H9 (cell line): Measurements from ENCODE around the gene PDLIM7. TPM values are rescaled to one million over a fixed set of nuclear protein-coding genes. Genes with fewer than 3 reads are reported as not detected.

Experiments
- DNase-seq: peaks from one replicate; pipeline ENCODE4 v3.0.0-alpha.2; 2017
- H2AFZ ChIP-seq: one replicate; pipeline ENCODE4 v1.6.1; 2013; ENCODE audit warnings: mild to moderate bottlenecking, low read length, control low read depth, moderate library complexity
- H2AK5ac ChIP-seq: 2 replicates; pipeline ENCODE4 v1.6.1; 2013; ENCODE audit warnings: low read length, control low read depth, mixed read lengths; ENCODE audit not compliant: insufficient read length
- H2BK120ac ChIP-seq: one replicate; pipeline ENCODE4 v1.6.1; 2013; ENCODE audit warnings: low read depth, mild to moderate bottlenecking, low read length, control low read depth, inconsistent platforms; ENCODE audit not compliant: poor library complexity, severe bottlenecking
- H2BK12ac ChIP-seq: 2 replicates; pipeline ENCODE4 v1.6.1; 2013; ENCODE audit warnings: low read length, control low read depth, mixed read lengths, low read depth; ENCODE audit not compliant: insufficient read length
- H2BK15ac ChIP-seq: 2 replicates; pipeline ENCODE4 v1.6.1; 2013; ENCODE audit warnings: low read depth, low read length, control low read depth
- H2BK20ac ChIP-seq: one replicate; pipeline ENCODE4 v1.6.1; 2013; ENCODE audit warnings: low read depth, mild to moderate bottlenecking, low read length, control low read depth, inconsistent platforms; ENCODE audit not compliant: poor library complexity, severe bottlenecking
- H2BK5ac ChIP-seq: 2 replicates; pipeline ENCODE4 v1.6.1; 2013; ENCODE audit warnings: low read length, control low read depth, mixed read lengths; ENCODE audit not compliant: insufficient read length
- H3K14ac ChIP-seq: 2 replicates; pipeline ENCODE4 v1.6.1; 2013; ENCODE audit warnings: low read length, control low read depth; ENCODE audit not compliant: insufficient read depth
- H3K18ac ChIP-seq: 2 replicates; pipeline ENCODE4 v1.6.1; 2013; ENCODE audit warnings: low read depth, mild to moderate bottlenecking, mixed read lengths, low read length, control low read depth; ENCODE audit not compliant: insufficient read length
- H3K23ac ChIP-seq: 2 replicates; pipeline ENCODE4 v1.6.1; 2013; ENCODE audit warnings: low read length, control low read depth, mixed read lengths, low read depth; ENCODE audit not compliant: insufficient read length
- H3K23me2 ChIP-seq: 2 replicates; pipeline ENCODE4 v1.6.1; 2013; ENCODE audit warnings: low read depth, mild to moderate bottlenecking, mixed read lengths, low read length, control low read depth; ENCODE audit not compliant: insufficient read length, poor library complexity, severe bottlenecking
- H3K27ac ChIP-seq: 2 replicates; pipeline ENCODE4 v1.5.1; 2013; ENCODE audit warnings: low read length, control low read depth, mixed read lengths, low read depth; ENCODE audit not compliant: insufficient read length
- H3K27me3 ChIP-seq: 2 replicates; pipeline ENCODE4 v1.6.1; 2013; ENCODE audit warnings: low read length, control low read depth, inconsistent platforms; ENCODE audit not compliant: insufficient read depth
- H3K4ac ChIP-seq: 2 replicates; pipeline ENCODE4 v1.6.1; 2013; ENCODE audit warnings: low read depth, mild to moderate bottlenecking, control low read depth, inconsistent platforms, low read length, moderate library complexity
- H3K4me1 ChIP-seq: 2 replicates; pipeline ENCODE4 v1.6.1; 2013; ENCODE audit warnings: low read length, control low read depth, inconsistent platforms; ENCODE audit not compliant: insufficient read depth
- H3K4me2 ChIP-seq: 2 replicates; pipeline ENCODE4 v1.6.1; 2013; ENCODE audit warnings: low read length, control low read depth, mixed read lengths; ENCODE audit not compliant: insufficient read length, insufficient read depth
- H3K56ac ChIP-seq: 2 replicates; pipeline ENCODE4 v1.6.1; 2013; ENCODE audit warnings: low read depth, mild to moderate bottlenecking, mixed read lengths, low read length, control low read depth; ENCODE audit not compliant: insufficient read length
- H3K79me1 ChIP-seq: 2 replicates; pipeline ENCODE4 v1.6.1; 2013; ENCODE audit warnings: low read depth, mild to moderate bottlenecking, moderate library complexity, low read length, control low read depth, inconsistent platforms; ENCODE audit not compliant: insufficient read depth, poor library complexity, severe bottlenecking
- H3K79me2 ChIP-seq: 2 replicates; pipeline ENCODE4 v1.6.1; 2013; ENCODE audit warnings: low read length, control low read depth, inconsistent platforms; ENCODE audit not compliant: insufficient read depth
- H3K9ac ChIP-seq: 2 replicates; pipeline ENCODE4 v1.6.1; 2013; ENCODE audit warnings: low read length, control low read depth, mixed read lengths; ENCODE audit not compliant: insufficient read length; ENCODE audit errors: extremely low read depth
- H3K9me3 ChIP-seq: one replicate; pipeline ENCODE4 v1.6.1; 2013; ENCODE audit warnings: low read depth, low read length, inconsistent platforms; ENCODE audit not compliant: control insufficient read depth
- H3T11ph ChIP-seq: one replicate; pipeline ENCODE4 v1.6.1; 2013; ENCODE audit warnings: mild to moderate bottlenecking, low read length, control low read depth, inconsistent platforms
- H4K20me1 ChIP-seq: one replicate; pipeline ENCODE4 v1.6.1; 2013; ENCODE audit not compliant: control insufficient read depth, insufficient read length, insufficient read depth
- H4K5ac ChIP-seq: 2 replicates; pipeline ENCODE4 v1.6.1; 2013; ENCODE audit warnings: low read depth, mild to moderate bottlenecking, mixed read lengths, low read length, control low read depth; ENCODE audit not compliant: insufficient read length
- H4K8ac ChIP-seq: replicated peaks from 2 replicates; pipeline ENCODE4 v1.6.1; 2013; ENCODE audit warnings: low read length, control low read depth, mixed read lengths, low read depth; ENCODE audit not compliant: insufficient read length
- H4K91ac ChIP-seq: 2 replicates; pipeline ENCODE4 v1.6.1; 2013; ENCODE audit warnings: low read depth, mild to moderate bottlenecking, moderate library complexity, mixed read lengths, low read length, control low read depth; ENCODE audit not compliant: insufficient read length
- H3K27ac Mint-ChIP-seq, 3 experiments: 2 replicates in 2 of 3; 3 replicates in 1 of 3; pipeline ENCODE4 v1.8.0; 2020 to 2021; ENCODE audit warnings: mixed read lengths in 3 of 3, mild to moderate bottlenecking in 1 of 3, moderate library complexity in 1 of 3
- H3K27me3 Mint-ChIP-seq: 2 replicates; pipeline ENCODE4 v1.8.0; 2021; ENCODE audit warnings: low read depth, mild to moderate bottlenecking, moderate library complexity, mixed read lengths
- H3K36me3 Mint-ChIP-seq, 3 experiments: 2 replicates in 2 of 3; 3 replicates in 1 of 3; pipeline ENCODE4 v1.8.0; 2020 to 2021; ENCODE audit warnings: low read depth in 3 of 3, mixed read lengths in 3 of 3; ENCODE audit not compliant: insufficient read depth in 1 of 3
- H3K4me1 Mint-ChIP-seq, 2 experiments: 2 replicates each; pipeline ENCODE4 v1.8.0; 2020; ENCODE audit warnings: mixed read lengths in 2 of 2
- H3K4me3 Mint-ChIP-seq, 2 experiments: 2 replicates in 1 of 2; 3 replicates in 1 of 2; pipeline ENCODE4 v1.8.0; 2020 to 2021; ENCODE audit warnings: mild to moderate bottlenecking in 2 of 2, mixed read lengths in 2 of 2, moderate library complexity in 1 of 2
- H3K9me3 Mint-ChIP-seq, 2 experiments: 2 replicates in 1 of 2; 3 replicates in 1 of 2; pipeline ENCODE4 v1.8.0; 2020; ENCODE audit warnings: mild to moderate bottlenecking in 2 of 2, mixed read lengths in 2 of 2, moderate library complexity in 1 of 2
- CTCF ChIP-seq: fragments of 200-600 bp; sonication (generic); conservative IDR thresholded peaks from 3 replicates; pipeline ENCODE4 v1.8.0; 2021; ENCODE audit warnings: antibody characterized with exemption, mild to moderate bottlenecking
- WGBS: extraction: QIAGEN DNeasy Blood & Tissue Kit; methylation state at CpG from one replicate; pipeline ENCODE4 v1.1.7; 2013; ENCODE audit warnings: missing lambda C conversion rate, low lambda C conversion rate, mixed read lengths; ENCODE audit not compliant: insufficient read length; ENCODE audit errors: extremely low coverage; 5-methylcytosine and 5-hydroxymethylcytosine counted together
- total RNA-seq: library from RNA; stranded (reverse); gene quantifications from 2 replicates; pipeline ENCODE4 v1.2.1, GENCODE V29; 2021

The PDLIM7 gene
- total RNA-seq, 1 experiment from 2014 or later: 137 TPM

GRCh38 chr5:177490992-177491391, 6.4 kb downstream of the PDLIM7 start:
- no peak overlapping the region for H2AFZ ChIP-seq
- H3T11ph ChIP-seq: no peak overlapping the region
- no peaks in the 10 kb centered on the region for H3K23me2 ChIP-seq
- no peak overlapping the region for H3K23ac ChIP-seq
- H2BK15ac ChIP-seq: no peak overlapping the region
- no peak overlapping the region for H3K14ac ChIP-seq
- H3K79me1 ChIP-seq: no peaks in the 10 kb centered on the region
- no peak overlapping the region for H3K56ac ChIP-seq
- H3K9ac ChIP-seq: no peak overlapping the region
- H4K8ac ChIP-seq: no peak overlapping the region
- Mint-ChIP-seq H3K36me3 (peaks cover 40 to 73% (median 68%) of the 10 kb centered on the region in 3 experiments), H3K4me1 (peaks cover 17 to 39% of the 10 kb centered on the region in 2 experiments), H3K9me3 (no peaks in the 10 kb centered on the region; a peak in 1 of 5 replicates), H3K27ac (peak overlapping the region in 2 of 3 experiments; percentile 74 to 87; a peak in 2 of 7 replicates), H3K4me3 (no peak overlapping the region), H3K27me3 (no peaks in the 10 kb centered on the region)
- no peak overlapping the region for H4K5ac ChIP-seq
- H4K91ac ChIP-seq: no peak overlapping the region
- H3K4me2 ChIP-seq: no peak overlapping the region
- H3K27ac ChIP-seq: no peak overlapping the region
- TF ChIP-seq CTCF: no peak
- H2AK5ac ChIP-seq: no peak overlapping the region
- no peaks in the 10 kb centered on the region for H4K20me1 ChIP-seq
- no peak overlapping the region for H2BK120ac ChIP-seq
- no peak overlapping the region for H2BK5ac ChIP-seq
- H3K18ac ChIP-seq: no peak overlapping the region
- H3K4ac ChIP-seq: no peak overlapping the region
- no peaks in the 10 kb centered on the region for H3K27me3 ChIP-seq
- H2BK12ac ChIP-seq: no peak overlapping the region
- no peak overlapping the region for H2BK20ac ChIP-seq
- no peaks in the 10 kb centered on the region for H3K79me2 ChIP-seq
- H3K4me1 ChIP-seq: peaks cover 4% of the 10 kb centered on the region; the same call in 1 of the 2 replicates
- no peaks in the 10 kb centered on the region for H3K9me3 ChIP-seq
- DNase-seq: no peak
- WGBS: no CpG with 5 or more reads among the region's 16 CpGs
